Stomach (tissue), 4 donors: Measurements from ENCODE around the gene CTSA.

Experiments used
- CTCF ChIP-seq, 7 experiments: fragments of 450-650 bp in 4 of 7; fragments of 200-600 bp in 3 of 7; sonication (generic) in 3 of 7; IDR thresholded peaks; one replicate each; pipeline ENCODE4 v1.5.1; 2016 to 2019; ENCODE audit warnings: antibody characterized with exemption in 7 of 7, control low read depth in 2 of 7, mild to moderate bottlenecking in 1 of 7
- EP300 ChIP-seq: sonication (generic); formaldehyde crosslinking; IDR thresholded peaks from one replicate; pipeline ENCODE4 v1.6.1; 2017; ENCODE audit warnings: antibody characterized with exemption
- POLR2AphosphoS5 ChIP-seq, 3 donors: sonication (generic); formaldehyde crosslinking; IDR thresholded peaks; one replicate each; pipeline ENCODE4 v1.6.1; 2016; ENCODE audit warnings: antibody characterized with exemption in 3 of 3

GRCh38 chr20:45940053-45940452 is 48.9 kb downstream of the CTSA start:
- TF ChIP-seq CTCF (IDR thresholded peaks at IDR 0.05) = no peak
- TF ChIP-seq EP300 = no peak
- TF ChIP-seq POLR2AphosphoS5 (IDR thresholded peaks at IDR 0.05) = no peak
